ENCODE measurements around the gene UVRAG. TPM values are rescaled to one million over a fixed set of nuclear protein-coding genes. Genes with fewer than 3 reads are reported as not detected.
"Not testable (repeated sequence)": the region's sequence is repeated elsewhere in the genome, so short reads cannot be mapped to it uniquely, and the experiment has no call there.

Gene UVRAG
- total and polyA plus RNA-seq, 4 donors, result 8.7 to 53.2 (median 18.3) TPM

- not testable (repeated sequence) for H3K27ac ChIP-seq (ENCODE audit: low read depth in 1 of 2, low read length in 1 of 2); H3K27me3 ChIP-seq (ENCODE audit: control insufficient read depth in 3 of 3, insufficient read depth in 3 of 3, low read length in 2 of 3); H3K4me3 ChIP-seq; H3K4me1 ChIP-seq (ENCODE audit: control insufficient read depth in 5 of 5, insufficient read depth in 5 of 5, low read length in 5 of 5); H3K9me3 ChIP-seq (ENCODE audit: control insufficient read depth in 4 of 4, insufficient read depth in 3 of 4, low read length in 3 of 4); DNase-seq; ATAC-seq (ENCODE audit: insufficient read depth, low FRiP score); H3K9ac ChIP-seq (ENCODE audit: insufficient read depth in 1 of 2, low read length in 2 of 2)
- H3K36me3 ChIP-seq (ENCODE audit: control insufficient read depth in 4 of 4, insufficient read depth in 4 of 4, low read length in 4 of 4), result peaks cover 4 to 11% (median 4%) of the 10 kb centered on the region in 4 donors
- 92 to 95% methylated on average over 22 of the region's 22 CpGs for WGBS, 2 donors
Measured at GRCh38 chr11:75979479-75980027, 164.5 kb downstream of the UVRAG start.

DNA sequence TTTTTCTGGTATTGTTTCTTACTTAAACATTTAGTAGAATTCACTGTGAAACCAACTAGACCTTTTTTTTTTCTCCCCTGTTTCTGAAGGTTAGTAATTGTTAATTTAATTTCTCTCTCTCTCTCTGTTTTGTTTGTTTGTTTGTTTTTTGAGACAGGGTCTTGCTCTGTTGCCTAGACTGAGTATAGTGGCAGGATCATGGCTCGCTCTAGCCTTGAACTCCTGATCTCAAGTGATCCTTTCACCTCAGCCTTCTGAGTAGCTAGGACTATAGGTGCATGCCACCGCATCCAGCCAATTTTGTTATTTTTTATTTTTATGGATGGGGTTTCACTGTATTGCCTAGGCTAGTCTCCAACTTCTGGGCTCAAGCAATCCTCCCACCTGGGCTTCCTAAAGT, 165.0 kb downstream of the UVRAG start:
- no peaks in the 10 kb centered on the region for H3K27me3 ChIP-seq (ENCODE audit: control insufficient read depth in 3 of 3, insufficient read depth in 3 of 3, low read length in 2 of 3)

GRCh38 chr11:75981546-75981945, 166.5 kb downstream of the UVRAG start:
- no peak for TF ChIP-seq CTCF (IDR thresholded peaks at IDR 0.05; ENCODE audit: control extremely low read depth, extremely low read depth)
- Histone ChIP-seq H3K4me3 (no peak overlapping the region), H3K4me1 (ENCODE audit: control insufficient read depth in 5 of 5, insufficient read depth in 5 of 5, low read length in 5 of 5) (peaks cover 0 to under 1% (median 0%) of the 10 kb centered on the region in 5 donors), H3K36me3 (ENCODE audit: control insufficient read depth in 4 of 4, insufficient read depth in 4 of 4, low read length in 4 of 4) (peaks cover 4 to 14% (median 4%) of the 10 kb centered on the region in 4 donors), H3K9ac (ENCODE audit: insufficient read depth in 1 of 2, low read length in 2 of 2) (no peak overlapping the region), H3K27ac (ENCODE audit: low read depth in 1 of 2, low read length in 1 of 2) (no peak overlapping the region), H3K27me3 (ENCODE audit: control insufficient read depth in 3 of 3, insufficient read depth in 3 of 3, low read length in 2 of 3) (no peaks in the 10 kb centered on the region), H3K9me3 (ENCODE audit: control insufficient read depth in 4 of 4, insufficient read depth in 3 of 4, low read length in 3 of 4) (no peaks in the 10 kb centered on the region)
- ATAC-seq (ENCODE audit: insufficient read depth, low FRiP score) (no peak), DNase-seq (no peak)
- 92 to 93% methylated on average over 1 of the region's 1 CpG for whole genome bisulfite sequencing, 2 donors

More for the DNA sequence above, 165.0 kb downstream of the UVRAG start:
- ATAC-seq (ENCODE audit: insufficient read depth, low FRiP score) (no peak), DNase-seq (no peak)
- TF ChIP-seq CTCF (IDR thresholded peaks at IDR 0.05; ENCODE audit: control extremely low read depth, extremely low read depth), result no peak
- Histone ChIP-seq H3K4me3 (no peak overlapping the region), H3K9me3 (ENCODE audit: control insufficient read depth in 4 of 4, insufficient read depth in 3 of 4, low read length in 3 of 4) (no peaks in the 10 kb centered on the region), H3K36me3 (ENCODE audit: control insufficient read depth in 4 of 4, insufficient read depth in 4 of 4, low read length in 4 of 4) (peaks cover 4 to 14% (median 4%) of the 10 kb centered on the region in 4 donors), H3K27ac (ENCODE audit: low read depth in 1 of 2, low read length in 1 of 2) (no peak overlapping the region), H3K4me1 (ENCODE audit: control insufficient read depth in 5 of 5, insufficient read depth in 5 of 5, low read length in 5 of 5) (no peaks in the 10 kb centered on the region), H3K9ac (ENCODE audit: insufficient read depth in 1 of 2, low read length in 2 of 2) (no peak overlapping the region)
- WGBS, 2 donors, result 98% methylated on average over 2 of the region's 2 CpGs

DNA sequence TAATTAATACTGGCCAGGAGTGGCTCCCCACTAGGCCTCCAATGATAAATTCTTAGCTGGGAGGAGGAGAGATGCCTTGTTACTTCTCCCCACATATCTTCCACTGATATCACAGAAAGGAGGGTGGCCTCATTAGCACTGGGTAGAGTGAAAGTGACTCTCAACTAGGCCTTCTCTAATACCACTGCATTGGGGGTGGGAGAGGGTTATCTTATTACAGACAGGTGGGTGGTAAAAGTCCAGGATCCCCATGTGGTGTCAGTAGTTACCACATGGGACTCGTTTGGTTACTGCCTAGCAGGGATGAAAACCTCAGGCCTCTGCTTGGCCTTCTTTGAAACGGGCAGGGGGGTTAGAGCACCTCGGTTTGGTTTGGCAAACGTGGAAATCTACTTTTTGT, 167.3 kb downstream of the UVRAG start:
- Histone ChIP-seq H3K27ac (ENCODE audit: low read depth in 1 of 2, low read length in 1 of 2) (no peak overlapping the region), H3K36me3 (ENCODE audit: control insufficient read depth in 4 of 4, insufficient read depth in 4 of 4, low read length in 4 of 4) (peaks cover 4 to 14% (median 4%) of the 10 kb centered on the region in 4 donors), H3K4me1 (ENCODE audit: control insufficient read depth in 5 of 5, insufficient read depth in 5 of 5, low read length in 5 of 5) (peaks cover 0 to 2% (median 0%) of the 10 kb centered on the region in 5 donors), H3K4me3 (no peak overlapping the region), H3K27me3 (ENCODE audit: control insufficient read depth in 3 of 3, insufficient read depth in 3 of 3, low read length in 2 of 3) (no peaks in the 10 kb centered on the region), H3K9ac (ENCODE audit: insufficient read depth in 1 of 2, low read length in 2 of 2) (no peak overlapping the region), H3K9me3 (ENCODE audit: control insufficient read depth in 4 of 4, insufficient read depth in 3 of 4, low read length in 3 of 4) (no peaks in the 10 kb centered on the region)
- no peak for TF ChIP-seq CTCF (IDR thresholded peaks at IDR 0.05; ENCODE audit: control extremely low read depth, extremely low read depth)
- DNase-seq (no peak), ATAC-seq (ENCODE audit: insufficient read depth, low FRiP score) (no peak)
- WGBS, 2 donors, result 84 to 85% methylated on average over 4 of the region's 4 CpGs

All from lung (tissue), 12 donors.